GM10266 (cell line): ENCODE data around the gene LPP.

Experiments used
- DNase-seq: peaks from one replicate; pipeline ENCODE4 v3.0.0; 2012; ENCODE audit errors: extremely low spot score
- TF ChIP-seq, protein P1 (sequence below): IDR thresholded peaks from 2 replicates; pipeline ENCODE4 v1.5.1; 2012; ENCODE audit warnings: mild to moderate bottlenecking, low read depth; ENCODE audit not compliant: control insufficient read depth, insufficient read depth; ENCODE audit errors: missing control alignments

Gene LPP

DNA sequence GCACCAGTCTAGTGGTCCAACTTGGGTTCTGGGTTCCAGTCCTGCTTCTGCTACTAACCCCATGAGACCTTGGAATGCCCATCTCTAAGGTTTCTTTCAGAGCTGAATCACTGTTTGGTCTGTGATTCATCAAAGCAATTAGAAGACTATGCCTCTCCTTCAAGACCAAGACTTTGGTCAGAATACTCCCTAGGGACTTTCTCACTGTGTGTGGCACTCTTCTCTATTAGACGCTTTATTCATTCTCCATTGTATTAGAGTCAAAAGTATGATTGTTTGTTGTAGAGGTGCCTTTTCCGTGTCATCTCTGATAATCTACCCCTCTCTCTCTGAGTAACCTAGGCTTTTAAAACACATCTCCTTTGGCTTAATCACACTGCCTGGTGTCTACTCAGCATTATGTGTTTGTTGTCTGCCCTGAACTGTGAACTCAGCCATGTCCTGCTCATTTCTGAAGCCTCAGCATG, 90.5 kb downstream of the LPP start:
- no peak for DNase-seq

DNA sequence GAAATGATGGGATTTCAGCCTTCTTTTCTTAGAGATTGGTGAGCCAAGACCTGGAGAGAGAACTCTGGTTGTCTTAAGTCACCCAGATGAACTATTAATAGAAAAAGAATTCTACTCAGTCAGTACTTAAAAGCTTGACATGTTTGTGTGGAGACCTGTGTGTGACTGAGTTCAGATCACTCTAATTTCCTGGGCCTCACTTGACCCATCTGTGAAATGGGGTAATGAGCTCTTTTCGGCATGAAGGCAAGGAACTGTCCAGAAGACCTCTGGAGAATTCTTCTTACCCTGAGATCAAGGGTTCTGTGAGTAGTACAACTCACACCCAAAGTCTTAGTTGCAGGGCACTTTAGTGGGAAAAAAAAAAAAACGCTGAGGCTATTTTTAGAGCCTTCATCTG, 92.9 kb downstream of the LPP start:
- DNase-seq: no peak
- TF ChIP-seq, protein P1, sequence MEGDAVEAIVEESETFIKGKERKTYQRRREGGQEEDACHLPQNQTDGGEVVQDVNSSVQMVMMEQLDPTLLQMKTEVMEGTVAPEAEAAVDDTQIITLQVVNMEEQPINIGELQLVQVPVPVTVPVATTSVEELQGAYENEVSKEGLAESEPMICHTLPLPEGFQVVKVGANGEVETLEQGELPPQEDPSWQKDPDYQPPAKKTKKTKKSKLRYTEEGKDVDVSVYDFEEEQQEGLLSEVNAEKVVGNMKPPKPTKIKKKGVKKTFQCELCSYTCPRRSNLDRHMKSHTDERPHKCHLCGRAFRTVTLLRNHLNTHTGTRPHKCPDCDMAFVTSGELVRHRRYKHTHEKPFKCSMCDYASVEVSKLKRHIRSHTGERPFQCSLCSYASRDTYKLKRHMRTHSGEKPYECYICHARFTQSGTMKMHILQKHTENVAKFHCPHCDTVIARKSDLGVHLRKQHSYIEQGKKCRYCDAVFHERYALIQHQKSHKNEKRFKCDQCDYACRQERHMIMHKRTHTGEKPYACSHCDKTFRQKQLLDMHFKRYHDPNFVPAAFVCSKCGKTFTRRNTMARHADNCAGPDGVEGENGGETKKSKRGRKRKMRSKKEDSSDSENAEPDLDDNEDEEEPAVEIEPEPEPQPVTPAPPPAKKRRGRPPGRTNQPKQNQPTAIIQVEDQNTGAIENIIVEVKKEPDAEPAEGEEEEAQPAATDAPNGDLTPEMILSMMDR: no peak

More for the DNA sequence above, 90.5 kb downstream of the LPP start:
- TF ChIP-seq, protein P1: no peak

- DNase-seq: no peak
- TF ChIP-seq, protein P1: no peak
These were observed 94.1 kb downstream of the LPP start for GRCh38 chr3:188248036-188248561.

DNA sequence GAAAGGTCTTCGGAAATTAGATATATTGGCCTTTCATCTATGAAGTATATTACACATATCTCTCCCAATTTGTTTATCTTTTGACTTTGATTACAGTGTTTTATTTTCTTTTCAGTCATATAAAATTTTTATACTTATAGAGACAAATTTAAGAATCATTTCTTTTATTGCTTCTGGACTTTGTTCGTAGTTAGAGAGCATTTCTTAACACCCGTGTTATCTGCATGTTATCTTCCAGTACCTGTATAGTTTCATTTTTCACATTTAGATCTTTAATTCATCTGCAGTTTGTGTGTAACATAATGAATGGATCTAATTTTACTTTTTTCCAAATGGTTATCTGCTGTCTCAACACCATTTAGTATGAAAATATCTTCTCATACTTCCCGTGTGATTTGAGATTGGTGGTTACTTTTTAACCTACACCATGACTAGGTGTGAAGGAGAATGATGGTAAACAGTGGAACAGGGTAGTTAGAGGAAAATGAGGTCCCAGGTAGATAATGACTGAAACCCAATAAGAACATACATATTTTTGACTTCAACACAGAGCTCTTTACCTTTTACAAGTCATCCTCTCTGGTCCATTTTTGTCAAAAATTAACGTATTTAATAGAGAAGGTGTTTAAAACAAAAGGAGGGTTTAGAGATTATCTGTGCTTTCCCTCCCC, 99.3 kb downstream of the LPP start:
- TF ChIP-seq, protein P1: no peak
- DNase-seq: no peak

- DNase-seq: no peak
- TF ChIP-seq, protein P1: no peak
These were observed 100.0 kb downstream of the LPP start for GRCh38 chr3:188253800-188254452.

GRCh38 chr3:188254520-188255070, 100.6 kb downstream of the LPP start:
- no peak for DNase-seq
- TF ChIP-seq, protein P1: no peak
